MG63 (cell line): ENCODE data around the gene NAA60. TPM values are rescaled to one million over a fixed set of nuclear protein-coding genes. Genes with fewer than 3 reads are reported as not detected.
"Not testable (repeated sequence)": the region's sequence is repeated elsewhere in the genome, so short reads cannot be mapped to it uniquely, and the experiment has no call there.

ENCODE experiments used
- DNase-seq: peaks from one replicate; pipeline ENCODE4 v3.0.0-alpha.2; 2020
- H3K27me3 ChIP-seq: fragments of 250-450 bp; sonication (Bioruptor Pico); 2 replicates; pipeline ENCODE4 v1.5.1; 2020; ENCODE audit warnings: mild to moderate bottlenecking, moderate library complexity
- H3K36me3 ChIP-seq: fragments of 250-450 bp; sonication (Bioruptor Pico); 2 replicates; pipeline ENCODE4 v1.5.1; 2020; ENCODE audit warnings: mild to moderate bottlenecking, moderate library complexity
- H3K4me3 ChIP-seq: fragments of 250-450 bp; sonication (Bioruptor Pico); 2 replicates; pipeline ENCODE4 v1.5.1; 2020; ENCODE audit warnings: mild to moderate bottlenecking, moderate library complexity
- H3K9me3 ChIP-seq: fragments of 250-450 bp; sonication (Bioruptor Pico); 2 replicates; pipeline ENCODE4 v1.5.1; 2020; ENCODE audit warnings: mild to moderate bottlenecking, moderate library complexity
- total RNA-seq: library from RNA; depleted of rRNA; stranded (reverse); fragments of >200 nt; shearing (Covaris generic); gene quantifications from 2 replicates; pipeline ENCODE4 v1.2.3, GENCODE V29; 2014; ENCODE audit warnings: low replicate concordance

Gene NAA60
- total RNA-seq, 1 experiment from 2014 or later: 14.3 TPM

DNA sequence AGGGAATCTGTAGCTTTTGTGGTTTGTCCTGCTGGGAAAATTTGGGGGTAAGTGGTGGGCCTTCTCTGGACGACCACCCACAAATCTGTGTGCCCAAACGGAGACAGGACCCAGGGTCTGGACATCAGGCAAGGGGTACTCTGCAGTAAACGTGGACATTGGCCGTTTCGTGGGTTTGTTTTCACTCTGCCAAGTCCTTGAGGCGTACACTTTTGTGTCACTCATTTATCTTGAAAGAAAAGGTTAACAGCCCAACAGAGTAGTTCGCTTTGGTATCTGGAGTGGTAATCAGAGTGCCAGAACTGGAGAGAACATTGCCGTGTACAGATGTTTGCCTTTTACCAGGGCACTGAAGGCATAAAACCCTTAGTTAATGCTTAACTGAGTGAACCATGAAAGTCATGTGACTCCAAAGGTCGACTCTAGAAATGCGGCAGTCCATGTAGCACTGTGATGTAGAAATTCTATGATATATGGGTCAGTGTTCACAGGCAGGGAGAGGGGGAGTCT is 15.4 kb downstream of the NAA60 start:
- Histone ChIP-seq H3K27me3 (no peaks in the 10 kb centered on the region), H3K9me3 (no peaks in the 10 kb centered on the region), H3K36me3 (peaks cover 14% of the 10 kb centered on the region), H3K4me3 (peak overlapping the region; percentile 92)
- DNase-seq: no peak

DNA sequence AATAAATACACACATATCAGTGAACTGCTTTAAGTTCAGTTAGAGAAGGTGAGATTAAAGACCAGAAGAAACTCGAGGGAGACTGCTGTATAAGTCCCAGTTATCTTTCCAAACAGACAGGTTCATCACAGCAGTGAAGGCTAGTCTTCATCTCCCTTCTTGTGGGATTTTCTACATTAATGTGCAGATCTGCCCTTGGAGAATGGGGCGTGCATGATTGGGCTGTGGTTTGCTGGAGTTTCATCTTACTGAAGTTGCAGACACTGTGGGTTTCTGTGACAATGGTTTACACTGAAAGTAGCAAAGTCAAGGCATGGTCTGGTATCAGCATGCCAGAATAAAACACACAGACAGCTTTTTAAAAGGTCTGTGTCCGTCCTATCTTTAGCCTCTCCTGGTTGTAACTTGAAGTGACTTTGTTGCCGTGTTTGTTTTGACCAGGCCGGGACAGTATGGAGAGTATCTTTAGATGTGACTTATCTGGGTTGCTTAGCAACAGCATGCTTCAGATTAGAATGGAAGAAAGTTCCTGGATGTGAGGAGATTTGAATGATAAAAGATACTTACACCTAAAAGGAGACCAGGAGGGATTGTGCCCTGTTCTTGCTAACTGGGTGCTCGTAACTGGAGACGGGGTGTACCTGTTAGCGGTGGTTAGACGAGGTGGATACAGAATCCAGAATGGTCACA is 16.1 kb downstream of the NAA60 start:
- no peaks in the 10 kb centered on the region for H3K27me3 ChIP-seq
- DNase-seq: no peak
- peaks cover 14% of the 10 kb centered on the region for H3K36me3 ChIP-seq
- H3K4me3 ChIP-seq: peak overlapping the region; percentile 92
- H3K9me3 ChIP-seq: no peaks in the 10 kb centered on the region

DNA sequence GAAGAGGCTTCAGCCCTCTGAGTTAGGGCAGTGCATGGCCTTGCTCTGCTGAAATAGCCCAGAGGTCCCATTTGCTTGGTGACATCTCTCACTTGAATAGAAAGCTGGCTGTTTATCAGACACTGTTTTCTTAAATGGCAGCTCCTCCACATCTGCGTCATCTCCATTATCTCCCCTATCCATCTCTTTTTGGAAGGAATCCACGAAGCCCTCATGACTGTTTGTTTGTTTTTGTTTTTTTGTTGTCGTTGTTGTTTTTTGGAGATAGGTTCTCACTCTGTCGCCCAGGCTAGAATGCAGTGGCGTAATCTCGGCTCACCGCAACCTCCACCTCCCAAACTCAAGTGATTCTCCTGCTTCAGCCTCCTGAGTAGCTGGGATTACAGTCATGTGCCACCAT is 16.6 kb downstream of the NAA60 start:
- no peaks in the 10 kb centered on the region for H3K27me3 ChIP-seq
- H3K9me3 ChIP-seq: no peaks in the 10 kb centered on the region
- no peak for DNase-seq
- peaks cover 14% of the 10 kb centered on the region for H3K36me3 ChIP-seq
- no peak overlapping the region for H3K4me3 ChIP-seq

DNA sequence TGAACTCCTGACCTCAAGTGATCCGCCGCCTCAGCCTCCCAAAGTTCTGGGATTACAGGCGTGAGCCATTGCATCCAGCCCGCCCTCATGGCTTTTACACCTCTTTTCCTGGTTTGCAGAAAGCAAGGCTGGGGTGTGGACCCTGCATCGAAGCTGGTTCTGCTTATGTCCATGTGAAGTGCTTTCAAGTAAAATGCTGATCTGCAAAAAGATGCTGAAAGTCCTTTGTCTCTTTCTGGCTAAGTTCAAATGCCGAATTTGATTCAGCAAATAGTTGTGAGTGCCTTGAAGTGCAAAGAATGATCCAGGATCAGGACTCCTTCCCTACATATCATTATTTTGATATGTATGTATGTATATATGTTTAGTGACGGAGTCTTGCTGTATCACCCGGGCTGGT is 17.1 kb downstream of the NAA60 start:
- H3K4me3 ChIP-seq: no peak overlapping the region
- no peaks in the 10 kb centered on the region for H3K9me3 ChIP-seq
- DNase-seq: no peak
- H3K36me3 ChIP-seq: peaks cover 14% of the 10 kb centered on the region
- no peaks in the 10 kb centered on the region for H3K27me3 ChIP-seq

DNA sequence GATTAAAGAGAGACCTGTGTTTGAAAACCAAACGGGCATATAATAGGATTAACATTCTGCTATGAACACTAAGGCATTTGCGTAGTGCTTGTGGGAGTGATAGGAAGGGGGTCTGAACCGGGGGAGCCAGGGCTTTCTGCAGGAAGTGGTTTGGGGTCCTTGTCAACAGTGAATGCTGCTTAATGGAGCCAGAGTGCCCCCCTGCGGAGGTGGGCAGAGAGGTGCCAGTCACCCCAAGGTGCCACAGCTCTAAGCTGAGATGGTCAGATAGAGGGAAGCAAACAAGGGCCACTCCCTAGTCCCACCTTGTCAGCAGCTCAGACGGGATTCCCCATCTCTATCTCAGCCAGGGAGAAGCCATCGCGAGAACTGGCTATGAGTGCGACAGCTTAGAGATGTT is 17.7 kb downstream of the NAA60 start:
- no peak for DNase-seq
- H3K9me3 ChIP-seq: no peaks in the 10 kb centered on the region
- H3K27me3 ChIP-seq: no peaks in the 10 kb centered on the region
- no peak overlapping the region for H3K4me3 ChIP-seq
- peaks cover 20% of the 10 kb centered on the region for H3K36me3 ChIP-seq

DNA sequence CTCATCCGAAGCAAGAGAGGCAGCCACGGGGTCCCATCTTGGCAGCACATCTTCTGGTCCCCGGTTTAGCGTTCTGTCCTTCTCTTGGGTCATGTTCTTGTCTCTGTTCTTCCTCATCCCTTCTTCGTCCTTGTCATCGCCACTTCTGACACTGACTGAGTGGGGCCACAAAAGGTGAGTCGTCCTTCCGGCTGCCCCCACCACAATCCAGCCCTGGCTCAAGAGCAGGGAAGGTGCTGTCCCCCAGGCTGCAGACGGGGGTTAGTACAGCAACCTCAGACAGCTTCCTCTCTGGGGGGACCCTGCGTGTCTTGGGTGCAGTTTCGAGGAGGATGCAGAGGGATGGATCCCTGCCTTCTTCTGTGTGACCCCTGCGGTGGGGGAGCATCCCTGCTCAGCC is 21.8 kb downstream of the NAA60 start:
- DNase-seq: no peak
- H3K36me3 ChIP-seq: peaks cover 25% of the 10 kb centered on the region
- H3K9me3 ChIP-seq: no peaks in the 10 kb centered on the region
- no peak overlapping the region for H3K4me3 ChIP-seq
- no peaks in the 10 kb centered on the region for H3K27me3 ChIP-seq

DNA sequence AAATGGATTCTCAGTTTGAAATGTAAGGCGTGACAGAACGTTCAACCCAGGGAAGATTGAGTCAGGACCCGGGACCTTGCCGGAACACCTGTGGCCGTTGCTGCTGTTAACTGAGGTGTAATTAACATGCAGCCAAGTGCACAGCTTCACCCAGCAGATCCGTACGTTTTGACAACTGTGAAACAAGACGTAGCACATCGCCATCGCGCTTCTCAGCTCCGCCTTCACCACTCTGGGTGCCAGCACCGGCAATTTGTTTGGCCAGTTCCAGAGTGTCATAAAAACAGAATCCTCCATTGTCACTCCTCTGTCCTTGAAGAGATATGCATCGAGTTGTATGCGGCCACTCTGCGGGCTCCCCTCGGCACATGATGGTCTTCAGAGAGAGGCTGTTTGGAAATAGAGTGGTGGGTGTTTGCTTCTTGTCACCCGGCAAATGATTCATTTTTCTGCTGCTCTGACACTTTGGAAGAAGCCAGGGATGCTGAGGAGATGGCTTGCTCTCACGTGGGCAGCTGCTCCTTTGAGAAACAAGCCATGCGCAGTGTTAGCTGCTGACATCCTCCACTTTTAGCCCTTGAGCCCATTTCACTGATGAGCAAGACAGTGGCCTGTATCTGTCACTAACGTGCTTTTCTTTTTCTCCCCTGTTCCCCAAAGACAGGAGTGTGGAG is 22.6 kb downstream of the NAA60 start:
- Histone ChIP-seq H3K27me3 (no peaks in the 10 kb centered on the region), H3K9me3 (no peaks in the 10 kb centered on the region), H3K4me3 (no peak overlapping the region), H3K36me3 (peaks cover 21% of the 10 kb centered on the region)
- DNase-seq: no peak

DNA sequence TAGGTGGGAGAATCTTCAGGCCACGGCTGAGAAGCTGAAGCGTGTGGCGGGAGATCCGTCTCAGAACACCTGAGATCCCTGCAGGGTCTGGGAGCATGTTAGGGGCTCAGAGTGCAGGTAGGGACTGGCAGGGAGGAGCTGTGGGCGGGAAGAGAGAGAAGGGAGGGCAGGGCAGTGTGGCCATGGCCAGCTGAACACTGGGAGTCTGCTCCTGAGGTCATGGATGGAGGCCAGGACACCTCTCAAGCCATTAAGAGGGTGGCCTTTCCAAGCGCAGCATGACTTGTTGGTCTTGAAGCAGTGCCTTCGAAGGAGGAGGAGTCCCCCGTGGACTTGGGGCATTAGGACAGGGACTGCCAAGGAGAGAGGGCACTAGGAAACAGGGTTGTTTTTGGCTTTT is 23.7 kb downstream of the NAA60 start:
- no peak overlapping the region for H3K4me3 ChIP-seq
- no peaks in the 10 kb centered on the region for H3K27me3 ChIP-seq
- DNase-seq: no peak
- no peaks in the 10 kb centered on the region for H3K9me3 ChIP-seq
- peaks cover 21% of the 10 kb centered on the region for H3K36me3 ChIP-seq

DNA sequence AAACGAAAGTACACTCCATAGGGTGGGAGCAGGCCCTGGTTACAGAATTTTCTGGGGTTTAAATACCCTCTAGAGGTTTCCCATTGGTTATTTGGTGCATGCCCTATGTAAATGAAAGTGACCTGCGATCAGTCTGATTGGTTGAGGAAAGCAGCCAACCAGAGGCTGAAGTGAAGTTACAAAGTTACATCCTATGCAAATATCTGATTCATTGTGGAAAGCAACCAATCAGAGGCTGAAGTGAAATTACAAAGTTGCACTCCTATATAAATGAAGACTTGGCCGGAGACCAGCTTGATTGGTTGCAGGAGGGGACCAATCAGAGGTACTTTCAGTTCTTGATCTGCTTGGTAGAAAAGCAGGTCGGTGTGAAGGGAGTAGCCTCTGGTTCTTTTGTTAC is 24.4 kb downstream of the NAA60 start:
- H3K36me3 ChIP-seq: peaks cover 22% of the 10 kb centered on the region
- no peaks in the 10 kb centered on the region for H3K27me3 ChIP-seq
- H3K4me3 ChIP-seq: no peak overlapping the region
- no peaks in the 10 kb centered on the region for H3K9me3 ChIP-seq
- DNase-seq: peak; percentile 42

DNA sequence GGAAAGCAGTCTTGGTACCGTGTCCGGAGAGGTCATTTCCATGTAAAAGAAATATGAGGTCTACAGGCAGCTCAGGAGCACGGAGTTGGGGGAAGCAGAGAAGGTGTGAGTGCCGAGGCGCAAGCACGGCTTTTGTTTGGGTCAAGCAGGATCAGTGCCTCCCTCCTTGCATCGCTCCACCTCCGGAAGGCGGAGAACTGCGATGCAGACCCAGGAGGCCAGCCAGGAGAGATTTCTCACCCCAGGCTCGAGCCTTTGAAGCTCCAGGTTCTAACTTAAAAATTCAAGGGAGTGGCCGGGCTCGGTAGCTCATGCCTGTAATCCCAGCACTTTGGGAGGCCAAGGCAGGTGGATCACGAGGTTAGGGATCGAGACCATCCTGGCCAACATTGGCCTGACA is 25.0 kb downstream of the NAA60 start:
- no peaks in the 10 kb centered on the region for H3K27me3 ChIP-seq
- H3K36me3 ChIP-seq: peaks cover 27% of the 10 kb centered on the region
- no peak overlapping the region for H3K4me3 ChIP-seq
- DNase-seq: no peak
- H3K9me3 ChIP-seq: no peaks in the 10 kb centered on the region

DNA sequence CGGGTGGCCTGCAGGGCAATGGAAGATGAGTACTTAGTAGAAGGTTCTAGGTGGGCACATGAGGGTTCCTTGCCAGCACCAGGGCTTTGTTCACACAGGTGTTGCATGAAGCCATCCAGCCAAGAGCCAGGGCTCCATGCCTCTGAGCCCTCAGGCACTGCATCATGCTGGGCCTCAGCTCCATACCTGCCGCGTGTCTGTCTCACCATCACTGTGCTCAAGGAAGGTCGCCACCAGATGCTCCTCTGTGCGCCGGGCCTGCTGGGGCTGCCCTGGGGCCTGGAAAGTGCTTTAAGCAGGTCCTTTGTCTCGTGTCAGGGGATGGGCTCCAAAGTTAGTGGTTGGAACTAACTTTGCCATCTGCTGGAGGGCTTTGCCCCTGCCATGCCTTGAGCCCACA is 26.3 kb downstream of the NAA60 start:
- no peak overlapping the region for H3K4me3 ChIP-seq
- H3K36me3 ChIP-seq: peaks cover 34% of the 10 kb centered on the region
- no peaks in the 10 kb centered on the region for H3K27me3 ChIP-seq
- H3K9me3 ChIP-seq: no peaks in the 10 kb centered on the region
- DNase-seq: no peak

DNA sequence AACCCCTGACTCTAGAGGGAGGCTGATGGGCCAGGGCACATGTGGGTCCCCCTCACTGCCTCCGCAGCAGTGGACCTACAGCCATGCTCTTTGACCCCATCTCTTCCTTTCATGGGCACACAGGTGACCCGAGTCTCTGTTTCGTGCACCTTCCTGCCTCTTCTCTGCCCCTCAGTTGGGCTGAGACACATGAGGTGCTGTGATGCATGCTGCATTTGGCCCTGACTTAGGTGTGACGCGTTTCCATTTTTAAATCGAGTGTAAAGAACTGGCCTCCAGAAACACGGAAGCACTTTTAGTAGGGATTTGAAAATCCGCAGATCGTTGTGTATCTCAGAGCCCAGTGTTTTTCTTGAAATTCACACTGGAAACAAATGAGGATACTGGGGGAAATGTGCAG is 27.2 kb downstream of the NAA60 start:
- Histone ChIP-seq H3K4me3 (no peak overlapping the region), H3K9me3 (no peaks in the 10 kb centered on the region), H3K36me3 (peaks cover 32% of the 10 kb centered on the region), H3K27me3 (no peaks in the 10 kb centered on the region)
- no peak for DNase-seq

DNA sequence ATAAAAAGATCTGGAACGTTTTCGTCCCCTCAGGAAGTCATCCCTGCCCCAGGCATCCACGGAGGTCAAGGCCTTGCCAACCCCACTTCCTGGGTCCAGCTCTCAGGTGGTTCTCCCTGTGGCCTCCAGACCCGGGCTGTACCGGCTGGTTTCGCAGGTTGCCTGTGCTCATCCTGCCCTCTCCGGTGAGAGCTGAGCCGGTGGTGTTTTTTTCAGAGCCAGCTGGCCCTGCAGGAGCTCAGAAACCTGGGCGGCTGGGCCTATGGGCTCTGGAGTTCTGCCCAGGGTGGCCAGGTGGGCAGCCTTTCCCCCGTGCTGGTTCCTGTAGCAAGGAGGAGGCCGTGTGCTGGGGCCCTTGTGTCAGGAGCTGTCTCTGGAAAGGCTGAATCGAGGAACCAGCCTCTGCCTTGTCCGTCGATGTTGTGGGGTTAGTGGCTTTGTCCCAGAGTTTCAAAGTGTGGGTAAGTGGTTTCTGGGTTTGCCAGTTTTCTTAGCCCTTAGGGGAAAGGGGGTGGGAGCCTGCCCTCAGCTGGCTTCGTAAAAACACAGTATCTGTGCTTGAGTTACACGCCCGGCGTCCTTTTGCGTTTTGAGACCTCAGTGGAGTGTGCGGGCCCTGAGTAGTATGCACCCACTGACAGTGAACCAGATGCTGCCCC is 28.2 kb downstream of the NAA60 start:
- H3K36me3 ChIP-seq: peaks cover 22% of the 10 kb centered on the region
- H3K9me3 ChIP-seq: no peaks in the 10 kb centered on the region
- H3K27me3 ChIP-seq: no peaks in the 10 kb centered on the region
- no peak overlapping the region for H3K4me3 ChIP-seq
- no peak for DNase-seq

DNA sequence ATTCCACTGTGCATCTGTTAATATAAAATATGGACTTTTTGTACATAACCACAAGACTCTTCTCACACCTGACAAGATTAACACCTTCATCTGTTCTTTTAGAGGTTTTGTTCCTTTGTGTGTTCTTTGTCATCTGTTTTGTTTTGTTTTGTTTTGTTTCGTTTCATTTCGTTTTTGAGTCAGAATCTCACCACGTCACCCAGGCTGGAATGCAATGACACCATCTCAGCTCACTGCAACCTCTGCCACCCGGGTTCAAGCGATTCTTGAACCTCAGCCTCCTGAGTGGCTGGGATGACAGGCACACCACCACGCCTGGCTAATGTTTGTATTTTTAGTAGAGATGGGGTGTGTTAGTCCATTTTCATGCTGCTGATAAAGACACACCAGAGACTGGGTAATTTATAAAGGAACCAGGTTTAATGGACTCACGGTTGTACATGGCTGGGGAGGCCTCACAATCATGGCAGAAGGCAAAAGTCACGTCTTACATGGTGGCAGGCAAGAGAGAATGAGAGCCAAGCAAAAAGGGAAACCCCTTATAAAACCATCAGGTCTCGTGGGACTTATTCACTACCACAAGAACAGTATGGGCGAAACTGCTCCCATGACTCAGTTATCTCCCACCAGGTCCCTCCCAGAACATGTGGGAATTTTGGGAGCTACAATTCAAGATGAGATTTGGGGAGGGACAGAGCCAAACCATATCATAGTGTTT is 29.6 kb downstream of the NAA60 start:
- Histone ChIP-seq H3K4me3 (no peak overlapping the region), H3K27me3 (no peaks in the 10 kb centered on the region), H3K36me3 (peaks cover 24% of the 10 kb centered on the region), H3K9me3 (no peaks in the 10 kb centered on the region)
- no peak for DNase-seq

DNA sequence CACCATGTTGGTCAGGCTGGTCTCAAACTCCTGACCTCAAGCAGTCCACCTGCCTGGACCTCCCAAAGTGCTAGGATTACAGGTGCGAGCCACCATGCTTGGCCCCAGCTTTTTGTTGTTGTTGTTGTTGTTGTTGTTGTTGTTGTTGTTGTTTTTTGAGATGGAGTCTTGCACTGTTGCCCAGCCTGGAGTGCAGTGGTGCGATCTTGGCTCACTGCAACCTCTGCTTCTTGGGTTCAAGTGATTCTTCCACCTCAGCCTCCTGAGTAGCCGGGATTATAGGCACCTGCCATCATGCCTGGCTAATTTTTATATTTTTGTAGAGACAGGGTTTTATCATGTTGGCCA is 30.1 kb downstream of the NAA60 start:
- not testable (repeated sequence) for H3K9me3 ChIP-seq, DNase-seq, H3K4me3 ChIP-seq, H3K27me3 ChIP-seq
- H3K36me3 ChIP-seq: peaks cover 23% of the 10 kb centered on the region

DNA sequence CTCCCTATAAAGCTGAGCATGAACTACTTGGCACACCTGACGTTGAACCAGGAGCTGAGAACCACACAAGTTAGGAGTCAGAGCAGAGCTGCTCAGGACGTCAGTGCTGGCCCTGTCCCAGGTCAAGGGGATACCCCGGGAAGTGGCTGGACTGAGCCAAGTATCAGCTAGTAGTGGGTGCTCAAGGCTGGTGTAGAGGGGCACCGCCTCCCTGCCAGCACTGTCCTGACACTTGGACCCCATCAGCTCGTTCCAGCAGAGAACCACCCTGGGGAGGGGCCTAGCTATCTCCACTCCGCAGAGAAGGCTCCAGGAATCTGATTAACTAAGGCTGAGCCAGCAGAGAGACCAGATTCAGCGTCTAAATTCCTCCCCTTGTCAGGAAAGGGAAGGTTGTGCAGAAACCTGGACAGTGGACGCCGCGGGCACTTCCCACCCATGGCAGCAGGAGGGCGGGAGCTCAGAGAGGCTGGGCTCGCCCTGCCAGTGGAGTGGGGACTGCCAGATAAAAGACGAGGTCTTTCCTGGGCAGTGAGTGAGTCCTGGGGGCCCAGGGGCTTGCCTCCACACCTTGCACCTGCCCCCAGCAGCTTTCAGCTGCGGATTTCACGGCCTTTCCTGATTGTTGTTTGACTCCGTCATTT is 30.8 kb downstream of the NAA60 start:
- no peak overlapping the region for H3K4me3 ChIP-seq
- DNase-seq: no peak
- H3K36me3 ChIP-seq: peaks cover 28% of the 10 kb centered on the region
- H3K27me3 ChIP-seq: no peaks in the 10 kb centered on the region
- H3K9me3 ChIP-seq: no peaks in the 10 kb centered on the region

DNA sequence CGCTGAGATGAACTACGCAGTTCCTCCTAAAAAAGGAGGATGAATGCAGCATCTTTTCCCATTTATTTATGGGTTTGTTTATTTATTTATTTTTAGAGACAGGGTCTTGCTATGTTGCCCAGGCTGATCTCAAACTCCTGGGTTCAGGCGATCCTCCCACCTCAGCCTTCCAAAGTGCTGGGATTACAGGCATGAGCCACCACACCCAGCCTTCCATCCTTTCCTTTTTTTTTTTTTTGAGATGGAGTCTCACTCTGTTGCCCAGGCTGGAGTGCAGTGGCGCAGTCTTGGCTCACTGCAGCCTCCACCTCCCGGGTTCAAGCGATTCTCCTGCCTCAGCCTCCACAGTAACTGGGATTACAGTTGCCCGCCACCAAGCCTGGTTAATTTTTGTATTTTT is 31.4 kb downstream of the NAA60 start:
- H3K9me3 ChIP-seq, H3K4me3 ChIP-seq, DNase-seq, H3K27me3 ChIP-seq: not testable (repeated sequence)
- peaks cover 33% of the 10 kb centered on the region for H3K36me3 ChIP-seq
